ENCODE measurements around the gene GPI. TPM values are rescaled to one million over a fixed set of nuclear protein-coding genes. Genes with fewer than 3 reads are reported as not detected.

Gene GPI
- total and polyA plus RNA-seq, 2 of the 13 experiments (the other 11 are each of a cell fraction or from before 2014, with no cell fraction given): 147 to 167 TPM

- TF ChIP-seq THYN1 (CRISPR knock-in tag; IDR thresholded peaks at IDR 0.05; ENCODE audit: borderline replicate concordance, low read depth) (no peak), ZNF180 (CRISPR knock-in tag; IDR thresholded peaks at IDR 0.05; ENCODE audit: borderline replicate concordance, low read depth) (peak; percentile 30; the same call in 1 of the 2 replicates), ZNF138 (CRISPR knock-in tag; IDR thresholded peaks at IDR 0.05; ENCODE audit: low read depth) (peak; percentile 64; the same call in 1 of the 2 replicates), ZNF253 (CRISPR knock-in tag; IDR thresholded peaks at IDR 0.05; ENCODE audit: borderline replicate concordance) (0 out of 2 replicates have a peak, but pooled peaks have one; percentile 61), ZNF281 (CRISPR knock-in tag; IDR thresholded peaks at IDR 0.05; ENCODE audit: borderline replicate concordance) (no peak), ZBTB20 (CRISPR knock-in tag; IDR thresholded peaks at IDR 0.05; ENCODE audit: borderline replicate concordance, low read depth) (peak; percentile 75; the same call in 1 of the 2 replicates), GZF1 (CRISPR knock-in tag; IDR thresholded peaks at IDR 0.05) (peak; percentile 87), RFX5 (IDR thresholded peaks at IDR 0.05; ENCODE audit: low read depth, low read length) (no peak), FIP1L1 (IDR thresholded peaks at IDR 0.05; ENCODE audit: borderline replicate concordance, insufficient read depth, low read depth, low read length) (no peak), ZNF678 (CRISPR knock-in tag; IDR thresholded peaks at IDR 0.05) (0 out of 2 replicates have a peak, but pooled peaks have one; percentile 43), CHCHD3 (CRISPR knock-in tag; IDR thresholded peaks at IDR 0.05) (no peak), MAF1 (CRISPR knock-in tag; IDR thresholded peaks at IDR 0.05; ENCODE audit: borderline replicate concordance) (no peak; the same call in 1 of the 2 replicates), HNF4G (IDR thresholded peaks at IDR 0.05; ENCODE audit: borderline replicate concordance, low read depth, low read length) (no peak), HNF4G (CRISPR knock-in tag; IDR thresholded peaks at IDR 0.05; ENCODE audit: borderline replicate concordance, low read depth) (peak; percentile 28; the same call in 1 of the 2 replicates), ZNF841 (CRISPR knock-in tag; IDR thresholded peaks at IDR 0.05; ENCODE audit: borderline replicate concordance) (no peak; the same call in 1 of the 2 replicates)
- TF ChIP-seq, protein P1, sequence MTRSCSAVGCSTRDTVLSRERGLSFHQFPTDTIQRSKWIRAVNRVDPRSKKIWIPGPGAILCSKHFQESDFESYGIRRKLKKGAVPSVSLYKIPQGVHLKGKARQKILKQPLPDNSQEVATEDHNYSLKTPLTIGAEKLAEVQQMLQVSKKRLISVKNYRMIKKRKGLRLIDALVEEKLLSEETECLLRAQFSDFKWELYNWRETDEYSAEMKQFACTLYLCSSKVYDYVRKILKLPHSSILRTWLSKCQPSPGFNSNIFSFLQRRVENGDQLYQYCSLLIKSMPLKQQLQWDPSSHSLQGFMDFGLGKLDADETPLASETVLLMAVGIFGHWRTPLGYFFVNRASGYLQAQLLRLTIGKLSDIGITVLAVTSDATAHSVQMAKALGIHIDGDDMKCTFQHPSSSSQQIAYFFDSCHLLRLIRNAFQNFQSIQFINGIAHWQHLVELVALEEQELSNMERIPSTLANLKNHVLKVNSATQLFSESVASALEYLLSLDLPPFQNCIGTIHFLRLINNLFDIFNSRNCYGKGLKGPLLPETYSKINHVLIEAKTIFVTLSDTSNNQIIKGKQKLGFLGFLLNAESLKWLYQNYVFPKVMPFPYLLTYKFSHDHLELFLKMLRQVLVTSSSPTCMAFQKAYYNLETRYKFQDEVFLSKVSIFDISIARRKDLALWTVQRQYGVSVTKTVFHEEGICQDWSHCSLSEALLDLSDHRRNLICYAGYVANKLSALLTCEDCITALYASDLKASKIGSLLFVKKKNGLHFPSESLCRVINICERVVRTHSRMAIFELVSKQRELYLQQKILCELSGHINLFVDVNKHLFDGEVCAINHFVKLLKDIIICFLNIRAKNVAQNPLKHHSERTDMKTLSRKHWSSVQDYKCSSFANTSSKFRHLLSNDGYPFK (CRISPR knock-in tag; IDR thresholded peaks at IDR 0.05; ENCODE audit: borderline replicate concordance): peak; percentile 88
- TF ChIP-seq, protein P2, sequence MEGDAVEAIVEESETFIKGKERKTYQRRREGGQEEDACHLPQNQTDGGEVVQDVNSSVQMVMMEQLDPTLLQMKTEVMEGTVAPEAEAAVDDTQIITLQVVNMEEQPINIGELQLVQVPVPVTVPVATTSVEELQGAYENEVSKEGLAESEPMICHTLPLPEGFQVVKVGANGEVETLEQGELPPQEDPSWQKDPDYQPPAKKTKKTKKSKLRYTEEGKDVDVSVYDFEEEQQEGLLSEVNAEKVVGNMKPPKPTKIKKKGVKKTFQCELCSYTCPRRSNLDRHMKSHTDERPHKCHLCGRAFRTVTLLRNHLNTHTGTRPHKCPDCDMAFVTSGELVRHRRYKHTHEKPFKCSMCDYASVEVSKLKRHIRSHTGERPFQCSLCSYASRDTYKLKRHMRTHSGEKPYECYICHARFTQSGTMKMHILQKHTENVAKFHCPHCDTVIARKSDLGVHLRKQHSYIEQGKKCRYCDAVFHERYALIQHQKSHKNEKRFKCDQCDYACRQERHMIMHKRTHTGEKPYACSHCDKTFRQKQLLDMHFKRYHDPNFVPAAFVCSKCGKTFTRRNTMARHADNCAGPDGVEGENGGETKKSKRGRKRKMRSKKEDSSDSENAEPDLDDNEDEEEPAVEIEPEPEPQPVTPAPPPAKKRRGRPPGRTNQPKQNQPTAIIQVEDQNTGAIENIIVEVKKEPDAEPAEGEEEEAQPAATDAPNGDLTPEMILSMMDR (CRISPR knock-in tag; IDR thresholded peaks at IDR 0.05): 0 out of 2 replicates have a peak, but pooled peaks have one; percentile 4
- TF ChIP-seq, protein P3, sequence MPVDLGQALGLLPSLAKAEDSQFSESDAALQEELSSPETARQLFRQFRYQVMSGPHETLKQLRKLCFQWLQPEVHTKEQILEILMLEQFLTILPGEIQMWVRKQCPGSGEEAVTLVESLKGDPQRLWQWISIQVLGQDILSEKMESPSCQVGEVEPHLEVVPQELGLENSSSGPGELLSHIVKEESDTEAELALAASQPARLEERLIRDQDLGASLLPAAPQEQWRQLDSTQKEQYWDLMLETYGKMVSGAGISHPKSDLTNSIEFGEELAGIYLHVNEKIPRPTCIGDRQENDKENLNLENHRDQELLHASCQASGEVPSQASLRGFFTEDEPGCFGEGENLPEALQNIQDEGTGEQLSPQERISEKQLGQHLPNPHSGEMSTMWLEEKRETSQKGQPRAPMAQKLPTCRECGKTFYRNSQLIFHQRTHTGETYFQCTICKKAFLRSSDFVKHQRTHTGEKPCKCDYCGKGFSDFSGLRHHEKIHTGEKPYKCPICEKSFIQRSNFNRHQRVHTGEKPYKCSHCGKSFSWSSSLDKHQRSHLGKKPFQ (CRISPR knock-in tag; IDR thresholded peaks at IDR 0.05; ENCODE audit: insufficient replicate concordance): peak; percentile 90
Observed at GRCh38 chr19:34404109-34404909, 39.3 kb downstream of the GPI start, which contains the start of gene PDCD2L (continued).
